ENCODE measurements around the gene NHSL2.
"Not testable (repeated sequence)": the region's sequence is repeated elsewhere in the genome, so short reads cannot be mapped to it uniquely, and the experiment has no call there.

The NHSL2 gene

DNA sequence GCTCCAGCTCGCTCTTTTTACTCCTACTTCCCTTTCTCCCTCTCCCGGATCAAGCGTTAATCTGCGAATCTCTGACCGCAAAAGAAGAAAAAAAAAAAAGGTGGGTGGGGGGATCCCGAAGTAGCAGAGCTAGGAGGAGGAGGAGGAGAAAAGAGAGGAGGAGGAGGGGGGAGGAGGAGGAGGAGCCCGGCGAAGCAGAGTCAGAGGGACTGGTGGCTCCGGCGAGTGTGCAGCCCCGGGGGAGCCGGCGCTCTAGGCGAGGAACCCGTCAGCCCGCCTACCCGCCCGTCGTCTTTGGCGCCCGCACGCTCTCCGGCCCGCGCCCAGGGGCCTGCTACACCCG lies at the start of gene NHSL2:
TSS of gene NHSL2 (plus strand) at position 203 of the 343 bp plus-strand sequence.
- H3K36me3 ChIP-seq (ENCODE audit: control insufficient read depth, insufficient read depth, low read length): no peaks in the 10 kb centered on the region
- peak within 1 kb of the TSS; percentile 52 for H3K4me3 ChIP-seq (ENCODE audit: low read length)
- H3K27ac ChIP-seq (ENCODE audit: low read depth, low read length): peak within 1 kb of the TSS; percentile 60
- no peaks in the 10 kb centered on the region for H3K4me1 ChIP-seq (ENCODE audit: control insufficient read depth, insufficient read depth, low read length)
- no peak within 1 kb of the TSS for H3K9ac ChIP-seq (ENCODE audit: low read length)
- H3K27me3 ChIP-seq (ENCODE audit: control insufficient read depth, insufficient read depth, low read length): peaks cover 7% of the 10 kb centered on the region

DNA sequence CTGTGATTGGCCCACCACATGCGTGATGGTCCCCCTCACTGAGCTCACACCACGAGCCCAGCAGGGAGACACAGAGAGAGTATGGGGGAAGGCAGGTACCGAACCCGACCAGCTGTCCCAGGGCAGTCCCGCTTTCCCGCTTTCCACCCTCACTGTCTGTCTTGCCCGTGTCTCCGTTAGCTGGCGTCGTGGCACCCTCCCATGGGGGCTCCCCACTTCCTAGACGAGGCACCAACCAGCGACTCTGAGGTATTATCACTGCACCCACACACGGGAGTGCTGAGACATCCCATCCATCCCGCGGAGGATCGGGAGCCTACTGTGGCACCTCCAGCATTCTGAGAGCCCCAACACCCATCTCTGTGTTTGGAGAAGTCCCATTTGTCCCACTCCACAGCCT lies 43.0 kb upstream of the NHSL2 start:
- Histone ChIP-seq H3K9ac (ENCODE audit: low read length) (no peak overlapping the region), H3K36me3 (ENCODE audit: control insufficient read depth, insufficient read depth, low read length) (no peaks in the 10 kb centered on the region), H3K27ac (ENCODE audit: low read depth, low read length) (no peak overlapping the region), H3K4me1 (ENCODE audit: control insufficient read depth, insufficient read depth, low read length) (no peaks in the 10 kb centered on the region), H3K4me3 (ENCODE audit: low read length) (no peak overlapping the region), H3K27me3 (ENCODE audit: control insufficient read depth, insufficient read depth, low read length) (peaks cover 4% of the 10 kb centered on the region)

DNA sequence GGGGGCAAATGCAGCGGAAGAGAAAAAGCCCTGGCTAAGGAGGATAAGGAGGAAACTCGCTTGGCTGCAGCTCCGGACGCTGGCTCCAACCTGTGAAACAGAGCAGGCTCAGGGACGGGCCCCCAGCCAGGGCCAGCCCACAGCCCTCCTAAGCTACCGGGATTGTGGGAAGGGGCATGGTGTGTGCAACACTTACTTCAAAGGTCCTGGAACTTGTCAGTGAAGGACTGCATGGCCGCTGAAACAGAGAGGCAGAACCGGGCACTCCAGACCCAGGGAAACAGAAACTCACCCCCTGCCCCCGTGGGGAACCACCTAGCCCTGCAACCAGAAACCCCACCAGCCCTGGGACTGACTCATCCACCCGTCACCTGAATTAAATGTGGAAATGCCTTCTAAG lies 41.1 kb upstream of the NHSL2 start:
- not testable (repeated sequence) for H3K9ac ChIP-seq (ENCODE audit: low read length); H3K36me3 ChIP-seq (ENCODE audit: control insufficient read depth, insufficient read depth, low read length); H3K4me3 ChIP-seq (ENCODE audit: low read length); H3K27ac ChIP-seq (ENCODE audit: low read depth, low read length); H3K27me3 ChIP-seq (ENCODE audit: control insufficient read depth, insufficient read depth, low read length); H3K4me1 ChIP-seq (ENCODE audit: control insufficient read depth, insufficient read depth, low read length)

DNA sequence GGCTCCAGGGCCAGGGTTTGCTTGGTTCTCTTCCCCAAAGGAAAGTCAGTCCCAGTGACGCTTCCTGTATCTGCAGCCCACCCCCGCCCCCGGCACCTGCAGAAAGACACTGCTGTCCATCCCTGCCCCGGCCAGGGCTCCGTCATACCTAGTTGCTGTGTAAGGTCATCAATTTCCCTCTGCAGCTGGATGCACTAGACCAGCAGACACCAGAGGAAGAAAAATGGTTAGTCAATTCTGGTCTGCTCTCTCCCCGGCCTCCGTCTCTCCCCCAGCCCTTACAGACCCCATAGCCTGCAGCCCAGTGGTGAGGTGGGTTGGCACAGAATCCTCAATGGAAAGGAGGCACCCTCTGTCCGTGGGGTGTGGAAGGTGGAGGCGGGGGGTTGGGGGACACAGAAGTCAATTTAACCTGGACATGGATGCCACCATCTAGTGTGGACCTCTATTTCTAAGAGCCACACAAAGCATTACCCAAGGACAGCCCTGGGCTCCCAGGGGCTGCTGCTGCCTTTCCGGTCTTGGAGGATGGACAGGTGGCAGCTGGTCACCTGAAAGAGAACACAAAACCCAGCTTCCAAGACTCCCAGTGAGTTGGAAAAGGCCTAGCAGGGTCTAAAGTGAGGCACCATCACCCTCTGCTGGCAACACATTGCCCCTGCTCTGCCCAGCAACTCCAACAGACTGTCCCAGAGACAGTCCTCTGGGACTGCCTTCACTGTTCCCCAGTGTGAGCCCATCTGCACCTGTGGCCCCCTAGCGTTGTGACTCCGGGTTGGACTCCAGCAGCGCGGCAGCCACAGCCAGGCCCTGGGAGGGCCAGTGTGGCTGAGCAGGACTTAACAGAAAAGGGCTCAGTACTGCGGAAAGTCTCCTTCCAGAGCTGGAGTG lies 40.2 kb upstream of the NHSL2 start:
- Histone ChIP-seq H3K27ac (ENCODE audit: low read depth, low read length) (no peak overlapping the region), H3K36me3 (ENCODE audit: control insufficient read depth, insufficient read depth, low read length) (no peaks in the 10 kb centered on the region), H3K4me3 (ENCODE audit: low read length) (no peak overlapping the region), H3K4me1 (ENCODE audit: control insufficient read depth, insufficient read depth, low read length) (no peaks in the 10 kb centered on the region), H3K27me3 (ENCODE audit: control insufficient read depth, insufficient read depth, low read length) (peaks cover 8% of the 10 kb centered on the region), H3K9ac (ENCODE audit: low read length) (no peak overlapping the region)

DNA sequence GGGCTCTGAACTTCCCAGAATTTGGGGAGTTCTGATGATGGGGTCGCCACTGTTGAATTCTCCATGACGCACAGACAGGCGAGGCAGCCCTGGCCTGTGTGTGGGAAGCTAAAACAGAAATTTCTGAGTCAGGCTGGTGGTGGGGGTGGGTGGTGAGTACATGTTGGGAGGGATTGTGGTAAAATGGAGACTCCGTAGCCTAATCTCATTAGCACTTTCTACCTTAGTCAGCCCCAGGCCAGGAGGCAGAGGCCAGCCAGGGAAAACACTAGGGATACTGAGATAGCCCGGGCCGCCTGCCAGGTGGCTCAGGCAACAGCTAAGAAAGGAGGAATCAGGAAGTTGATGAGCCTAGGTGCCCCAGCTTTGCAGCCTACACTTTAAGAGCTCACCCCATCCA lies 39.3 kb upstream of the NHSL2 start:
- Histone ChIP-seq H3K27ac (ENCODE audit: low read depth, low read length) (no peak overlapping the region), H3K4me3 (ENCODE audit: low read length) (no peak overlapping the region), H3K9ac (ENCODE audit: low read length) (no peak overlapping the region), H3K36me3 (ENCODE audit: control insufficient read depth, insufficient read depth, low read length) (no peaks in the 10 kb centered on the region), H3K4me1 (ENCODE audit: control insufficient read depth, insufficient read depth, low read length) (no peaks in the 10 kb centered on the region), H3K27me3 (ENCODE audit: control insufficient read depth, insufficient read depth, low read length) (peaks cover 8% of the 10 kb centered on the region)

DNA sequence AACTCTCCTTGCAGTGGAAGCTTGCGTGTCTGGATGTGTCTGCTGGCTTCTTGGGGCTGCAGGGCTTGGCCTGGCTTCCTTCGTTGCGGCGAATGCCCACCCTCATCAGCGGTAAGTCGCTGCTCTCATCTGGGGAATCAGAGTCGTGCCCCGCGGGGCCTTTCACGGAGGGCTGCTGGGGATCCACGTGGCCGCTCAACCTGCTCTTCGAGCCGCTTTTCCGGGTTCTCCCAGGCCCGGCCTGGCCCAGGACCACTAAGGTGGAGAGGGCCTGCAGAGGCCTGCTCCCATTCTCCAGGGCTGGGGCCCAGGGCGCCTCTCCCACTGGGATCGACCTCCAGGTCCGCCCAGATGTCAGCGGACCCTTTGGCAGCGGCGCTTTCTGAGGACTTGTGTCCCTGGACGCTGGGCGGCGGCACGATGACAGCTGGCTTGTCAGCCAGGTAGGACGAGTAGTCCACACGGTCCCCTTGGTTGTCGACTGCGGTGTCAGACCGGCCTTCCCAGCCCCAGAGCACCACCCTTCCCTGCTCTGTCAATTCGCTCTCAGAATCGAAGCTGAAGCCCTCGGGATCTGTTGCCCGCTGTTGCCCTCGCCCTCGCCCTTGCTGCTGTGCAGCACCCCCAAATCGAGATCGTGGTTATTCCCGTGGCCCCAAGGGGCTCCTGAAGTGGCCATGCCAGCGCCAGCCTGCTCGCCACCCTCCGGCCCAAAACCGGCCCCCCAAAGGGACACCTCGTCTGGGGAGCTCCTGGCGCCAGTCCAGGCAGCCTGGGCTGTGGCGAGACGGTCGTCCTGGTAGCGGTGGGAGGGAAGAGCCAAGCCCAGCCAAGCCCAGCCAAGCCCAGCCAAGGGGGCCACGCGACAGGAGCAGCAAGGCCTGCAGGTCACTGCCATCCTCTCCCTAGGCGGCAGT lies 37.8 kb upstream of the NHSL2 start:
- Histone ChIP-seq H3K4me3 (ENCODE audit: low read length) (no peak overlapping the region), H3K36me3 (ENCODE audit: control insufficient read depth, insufficient read depth, low read length) (no peaks in the 10 kb centered on the region), H3K4me1 (ENCODE audit: control insufficient read depth, insufficient read depth, low read length) (no peaks in the 10 kb centered on the region), H3K9ac (ENCODE audit: low read length) (no peak overlapping the region), H3K27me3 (ENCODE audit: control insufficient read depth, insufficient read depth, low read length) (peaks cover 4% of the 10 kb centered on the region), H3K27ac (ENCODE audit: low read depth, low read length) (no peak overlapping the region)

DNA sequence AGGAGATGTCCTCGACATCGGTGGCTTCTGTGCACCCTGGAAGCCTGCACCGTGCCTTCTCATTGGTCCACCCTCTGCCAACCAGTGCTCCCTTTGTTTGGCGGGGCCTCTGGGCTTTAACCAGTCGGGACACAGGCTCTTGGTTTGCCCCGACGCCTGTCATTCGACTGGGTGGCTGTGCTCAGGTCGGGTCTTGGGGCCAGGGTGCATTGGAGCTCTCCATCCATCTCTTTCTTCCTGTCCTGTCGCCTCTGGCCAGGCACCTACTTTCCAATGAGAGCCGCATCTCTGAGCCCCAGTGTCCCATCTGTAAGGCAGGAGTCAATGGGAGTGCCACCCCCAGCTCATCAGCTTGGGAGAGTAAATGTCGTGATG lies 37.2 kb upstream of the NHSL2 start:
- no peak overlapping the region for H3K27ac ChIP-seq (ENCODE audit: low read depth, low read length)
- H3K4me1 ChIP-seq (ENCODE audit: control insufficient read depth, insufficient read depth, low read length): no peaks in the 10 kb centered on the region
- H3K4me3 ChIP-seq (ENCODE audit: low read length): no peak overlapping the region
- H3K9ac ChIP-seq (ENCODE audit: low read length): no peak overlapping the region
- H3K36me3 ChIP-seq (ENCODE audit: control insufficient read depth, insufficient read depth, low read length): no peaks in the 10 kb centered on the region
- peaks cover 4% of the 10 kb centered on the region for H3K27me3 ChIP-seq (ENCODE audit: control insufficient read depth, insufficient read depth, low read length)

DNA sequence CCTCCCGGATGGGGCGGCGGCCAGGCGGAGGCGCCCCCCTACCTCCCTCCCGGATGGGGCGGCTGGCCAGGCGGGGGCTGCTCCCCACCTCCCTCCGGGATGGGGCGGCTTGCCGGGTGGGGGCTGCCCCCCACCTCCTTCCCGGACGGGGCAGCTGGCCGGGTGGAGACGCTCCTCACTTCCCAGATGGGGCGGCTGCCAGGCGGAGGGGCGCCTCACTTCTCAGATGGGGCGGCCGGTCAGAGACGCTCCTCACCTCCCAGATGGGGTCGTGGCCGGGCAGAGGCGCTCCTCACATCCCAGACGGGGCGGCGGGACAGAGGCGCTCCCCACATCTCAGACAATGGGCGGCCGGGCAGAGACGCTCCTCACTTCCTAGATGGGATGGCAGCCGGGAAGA lies 33.8 kb upstream of the NHSL2 start:
- not testable (repeated sequence) for H3K4me3 ChIP-seq (ENCODE audit: low read length); H3K27ac ChIP-seq (ENCODE audit: low read depth, low read length); H3K9ac ChIP-seq (ENCODE audit: low read length); H3K27me3 ChIP-seq (ENCODE audit: control insufficient read depth, insufficient read depth, low read length); H3K4me1 ChIP-seq (ENCODE audit: control insufficient read depth, insufficient read depth, low read length); H3K36me3 ChIP-seq (ENCODE audit: control insufficient read depth, insufficient read depth, low read length)

DNA sequence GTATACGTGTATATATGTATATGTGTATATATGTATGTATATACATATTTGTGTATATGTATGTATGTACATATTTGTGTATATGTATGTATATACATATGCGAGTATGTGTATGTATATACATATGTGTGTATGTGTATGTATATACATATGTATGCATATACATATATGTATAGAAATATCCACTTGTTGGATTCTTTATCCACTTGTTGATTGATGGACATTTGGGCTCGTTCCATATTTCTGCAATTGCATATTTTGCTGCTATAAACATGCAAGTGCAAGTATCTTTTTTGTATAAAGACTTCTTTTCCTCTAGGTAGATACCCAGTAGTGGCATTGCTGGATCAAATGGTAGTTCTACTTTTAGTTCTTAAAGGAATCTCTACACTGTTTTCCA lies 25.5 kb upstream of the NHSL2 start:
- no peaks in the 10 kb centered on the region for H3K36me3 ChIP-seq (ENCODE audit: control insufficient read depth, insufficient read depth, low read length)

DNA sequence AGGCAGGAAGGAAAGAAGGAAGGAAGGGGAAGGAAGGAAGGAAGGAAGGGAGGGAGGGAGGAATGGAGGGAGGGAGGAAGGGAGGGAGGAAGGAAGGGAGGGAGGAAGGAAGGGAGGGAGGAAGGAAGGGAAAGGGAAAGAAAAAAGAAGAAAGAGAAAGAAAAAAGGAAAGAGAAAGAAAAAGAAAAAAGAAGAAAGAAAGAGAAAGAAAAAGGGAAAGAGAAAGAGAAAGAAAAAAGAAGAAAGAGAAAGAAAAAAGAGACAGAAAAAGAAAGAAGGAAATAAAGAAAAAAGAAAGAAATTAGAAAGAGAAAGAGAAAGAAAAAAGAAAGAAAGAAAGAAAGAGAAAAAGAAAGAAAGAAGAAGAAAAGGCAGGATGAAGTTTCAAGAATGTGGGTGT lies 15.0 kb upstream of the NHSL2 start:
- H3K9ac ChIP-seq (ENCODE audit: low read length): no peak overlapping the region
- H3K27me3 ChIP-seq (ENCODE audit: control insufficient read depth, insufficient read depth, low read length): no peaks in the 10 kb centered on the region
- H3K27ac ChIP-seq (ENCODE audit: low read depth, low read length): no peak overlapping the region
- H3K4me3 ChIP-seq (ENCODE audit: low read length): no peak overlapping the region
- H3K36me3 ChIP-seq (ENCODE audit: control insufficient read depth, insufficient read depth, low read length): no peaks in the 10 kb centered on the region
- H3K4me1 ChIP-seq (ENCODE audit: control insufficient read depth, insufficient read depth, low read length): no peaks in the 10 kb centered on the region

More for the DNA sequence above, 25.5 kb upstream of the NHSL2 start:
- no peak overlapping the region for H3K27ac ChIP-seq (ENCODE audit: low read depth, low read length)
- H3K4me1 ChIP-seq (ENCODE audit: control insufficient read depth, insufficient read depth, low read length): no peaks in the 10 kb centered on the region
- H3K27me3 ChIP-seq (ENCODE audit: control insufficient read depth, insufficient read depth, low read length): no peaks in the 10 kb centered on the region
- H3K9ac ChIP-seq (ENCODE audit: low read length): no peak overlapping the region
- H3K4me3 ChIP-seq (ENCODE audit: low read length): no peak overlapping the region

DNA sequence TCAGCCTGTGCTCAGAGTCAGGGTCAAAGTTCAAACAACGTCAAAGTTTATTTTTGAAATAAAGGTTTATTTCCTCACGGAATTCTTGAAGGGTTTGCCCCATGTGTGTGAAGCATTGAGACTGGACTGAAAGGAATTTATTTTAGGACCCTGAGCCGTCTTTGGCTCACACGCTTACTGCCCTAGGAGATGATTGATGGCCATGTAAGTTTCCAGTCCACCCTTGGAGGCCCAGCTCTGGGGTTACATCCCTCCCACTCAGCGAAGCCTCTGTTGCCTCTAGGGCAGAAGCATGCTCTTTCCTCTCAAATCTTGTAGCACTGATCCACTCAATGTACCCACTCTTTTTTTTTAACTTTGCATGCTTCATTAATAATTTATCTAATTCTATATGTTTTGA lies 4.5 kb upstream of the NHSL2 start:
- Histone ChIP-seq H3K9ac (ENCODE audit: low read length) (no peak overlapping the region), H3K4me1 (ENCODE audit: control insufficient read depth, insufficient read depth, low read length) (no peaks in the 10 kb centered on the region), H3K36me3 (ENCODE audit: control insufficient read depth, insufficient read depth, low read length) (no peaks in the 10 kb centered on the region), H3K4me3 (ENCODE audit: low read length) (no peak overlapping the region), H3K27me3 (ENCODE audit: control insufficient read depth, insufficient read depth, low read length) (peaks cover 2% of the 10 kb centered on the region), H3K27ac (ENCODE audit: low read depth, low read length) (no peak overlapping the region)

DNA sequence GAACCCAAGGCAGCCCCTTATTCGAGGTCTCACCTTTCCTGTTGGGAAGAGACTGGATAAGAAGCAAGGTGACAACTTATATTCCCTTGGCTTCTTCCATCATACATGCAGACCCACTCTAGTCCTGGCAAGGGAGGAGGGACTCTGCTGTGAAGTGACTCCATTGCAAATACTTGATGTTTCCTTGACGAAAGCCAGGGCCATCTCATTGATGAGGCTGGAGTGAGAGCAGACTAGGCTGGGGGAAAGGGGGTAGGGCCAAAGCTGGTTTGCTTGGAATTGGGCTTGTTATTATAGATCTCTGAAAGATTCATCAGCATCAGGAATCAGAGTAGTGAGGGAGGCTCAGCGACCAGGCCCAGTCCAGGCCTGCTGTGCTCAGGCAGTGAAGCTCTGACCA lies 2.3 kb upstream of the NHSL2 start:
- Histone ChIP-seq H3K27me3 (ENCODE audit: control insufficient read depth, insufficient read depth, low read length) (peaks cover 5% of the 10 kb centered on the region), H3K4me3 (ENCODE audit: low read length) (no peak overlapping the region), H3K4me1 (ENCODE audit: control insufficient read depth, insufficient read depth, low read length) (no peaks in the 10 kb centered on the region), H3K9ac (ENCODE audit: low read length) (no peak overlapping the region), H3K36me3 (ENCODE audit: control insufficient read depth, insufficient read depth, low read length) (no peaks in the 10 kb centered on the region), H3K27ac (ENCODE audit: low read depth, low read length) (no peak overlapping the region)

Data from rectal smooth muscle tissue (tissue), 1 donor.